Effector CD4-positive, alpha-beta T cell (primary cell): ENCODE data around the gene DOCK4.

Experiments used
- DNase-seq: peaks from one replicate; pipeline ENCODE4 v3.0.0-alpha.2; 2020

Gene DOCK4

DNA sequence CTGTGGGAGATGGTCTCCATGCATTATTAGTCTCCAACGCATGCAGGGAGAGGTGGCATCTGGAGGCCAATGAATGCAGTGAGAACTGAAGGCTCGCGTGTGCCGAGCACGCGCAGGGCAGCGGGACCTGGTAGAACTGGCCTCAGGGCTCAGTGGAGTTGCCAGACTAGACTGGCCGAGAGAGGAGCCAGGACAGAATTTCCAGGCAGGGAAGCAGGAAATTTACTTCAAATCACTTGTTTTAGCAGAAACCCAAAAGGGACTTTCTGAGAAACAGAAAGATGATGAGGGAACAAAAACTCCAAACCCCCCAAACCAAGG lies 332.9 kb downstream of the DOCK4 start:
- no peak for DNase-seq

GRCh38 chr7:111872450-111873325 lies 333.5 kb downstream of the DOCK4 start:
- DNase-seq: no peak

GRCh38 chr7:111871283-111871682 lies 334.9 kb downstream of the DOCK4 start:
- no peak for DNase-seq

DNA sequence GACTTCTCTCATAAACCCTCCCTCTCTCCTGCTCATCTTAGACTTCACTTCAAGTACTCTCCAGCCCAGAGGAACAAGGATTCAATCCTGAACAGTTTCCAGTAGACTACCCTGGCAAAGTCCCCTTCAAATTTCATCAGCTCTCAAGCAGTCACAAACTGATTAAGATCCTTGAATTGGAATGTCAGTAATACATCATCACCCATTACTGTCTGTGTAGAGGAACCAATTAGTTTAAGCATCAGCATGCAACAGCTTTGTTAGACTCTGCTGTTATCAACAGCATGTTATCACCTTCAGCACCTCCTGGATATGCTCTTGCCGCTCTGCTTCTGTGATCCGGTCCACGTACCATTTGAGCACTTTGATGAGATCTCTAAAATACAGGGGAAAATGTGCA lies 336.9 kb downstream of the DOCK4 start:
- DNase-seq: no peak

DNA sequence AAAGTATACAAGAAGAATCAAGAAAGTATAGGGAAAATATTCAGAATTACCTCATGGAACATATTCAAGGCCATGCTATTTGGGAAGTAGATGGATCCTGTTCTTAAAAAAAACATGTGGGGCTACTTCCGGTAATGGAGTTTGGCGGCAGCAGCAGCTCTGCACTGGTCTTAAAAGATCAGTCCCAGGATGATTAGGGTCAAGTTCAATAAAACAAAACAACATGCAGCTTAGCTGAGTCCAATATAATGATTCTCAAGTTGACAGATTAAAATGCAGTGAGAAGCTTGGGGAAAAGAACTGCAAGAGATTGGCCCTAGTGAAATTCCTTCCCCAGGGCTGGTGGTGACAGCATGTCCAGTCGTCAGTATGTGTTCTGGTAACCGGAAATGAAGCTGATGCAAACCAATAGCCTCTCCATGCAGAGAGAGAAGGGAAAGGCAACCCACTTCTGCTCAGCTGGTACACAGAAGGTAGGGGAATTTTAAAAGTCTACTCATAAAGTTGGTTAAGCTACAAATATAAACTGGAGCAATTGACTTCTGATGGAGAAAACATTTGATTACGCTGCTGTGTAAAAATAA lies 338.8 kb downstream of the DOCK4 start:
- DNase-seq: no peak

- DNase-seq: no peak
Measured at GRCh38 chr7:111866787-111867186, 339.4 kb downstream of the DOCK4 start.

- DNase-seq: no peak
Measured at GRCh38 chr7:111865430-111865829, 340.8 kb downstream of the DOCK4 start.

- DNase-seq: no peak
Measured at GRCh38 chr7:111864291-111864976, 341.8 kb downstream of the DOCK4 start.

DNA sequence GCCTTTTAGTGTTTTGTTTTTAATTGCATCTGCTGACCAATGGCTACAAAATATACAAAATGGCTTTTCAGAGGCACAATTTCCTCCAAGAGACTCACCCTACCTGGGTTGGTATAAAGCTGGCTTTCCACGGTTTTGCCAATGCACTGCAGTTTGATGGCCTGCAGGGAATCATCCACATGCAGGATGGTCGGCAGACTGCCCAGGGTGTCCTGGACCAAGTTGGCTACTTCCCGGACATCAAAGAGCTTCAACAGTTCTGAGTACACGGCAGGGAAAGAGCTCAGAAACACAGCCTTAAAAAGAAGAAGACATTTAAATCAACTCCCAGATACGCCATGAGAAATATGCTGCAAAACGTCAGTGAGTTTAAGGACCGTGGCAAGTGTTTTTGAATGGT lies 342.9 kb downstream of the DOCK4 start:
- DNase-seq: no peak

GRCh38 chr7:111860248-111860647 lies 346.0 kb downstream of the DOCK4 start:
- DNase-seq: no peak

DNA sequence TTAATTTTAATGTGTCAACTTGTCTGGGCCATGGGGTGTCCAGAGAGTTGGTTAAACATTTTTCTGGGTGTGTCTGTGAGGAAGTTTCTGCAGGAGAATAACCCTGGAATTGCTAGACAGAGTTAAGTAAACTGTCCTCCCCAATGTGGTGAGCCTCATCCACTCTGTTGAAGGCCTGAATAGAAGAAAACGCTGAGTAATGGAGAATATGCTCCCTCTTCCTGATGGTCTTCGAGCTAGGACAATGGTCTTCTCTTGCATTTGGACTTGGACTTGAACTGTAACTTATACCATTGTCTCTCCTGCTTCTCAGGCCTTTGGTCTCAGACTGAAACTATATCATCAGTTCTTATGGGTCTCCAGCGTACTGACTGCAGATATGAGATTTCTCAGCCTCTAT lies 347.9 kb downstream of the DOCK4 start:
- DNase-seq: no peak

DNA sequence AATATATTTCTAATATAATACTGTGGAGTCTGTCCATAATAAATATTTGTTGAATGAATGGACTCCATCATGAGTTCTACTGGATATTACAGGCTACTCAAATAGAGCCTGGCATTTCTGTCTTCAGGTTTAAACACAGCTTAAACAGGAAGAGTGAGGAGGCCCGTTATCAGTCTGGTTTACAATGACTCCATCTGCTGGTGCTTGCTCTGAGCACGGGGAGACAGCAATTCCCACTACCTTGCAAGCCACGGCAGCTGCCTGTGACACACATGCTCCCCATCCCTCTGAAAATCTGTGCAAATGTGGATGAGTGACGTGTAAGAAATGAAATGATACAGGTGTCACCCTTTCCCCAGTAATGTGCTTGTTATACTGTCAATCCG lies 350.4 kb downstream of the DOCK4 start:
- DNase-seq: no peak

- DNase-seq: no peak
Measured at GRCh38 chr7:111855161-111855841, 350.9 kb downstream of the DOCK4 start.

- DNase-seq: no peak
Measured at GRCh38 chr7:111853201-111853990, 352.8 kb downstream of the DOCK4 start.

DNA sequence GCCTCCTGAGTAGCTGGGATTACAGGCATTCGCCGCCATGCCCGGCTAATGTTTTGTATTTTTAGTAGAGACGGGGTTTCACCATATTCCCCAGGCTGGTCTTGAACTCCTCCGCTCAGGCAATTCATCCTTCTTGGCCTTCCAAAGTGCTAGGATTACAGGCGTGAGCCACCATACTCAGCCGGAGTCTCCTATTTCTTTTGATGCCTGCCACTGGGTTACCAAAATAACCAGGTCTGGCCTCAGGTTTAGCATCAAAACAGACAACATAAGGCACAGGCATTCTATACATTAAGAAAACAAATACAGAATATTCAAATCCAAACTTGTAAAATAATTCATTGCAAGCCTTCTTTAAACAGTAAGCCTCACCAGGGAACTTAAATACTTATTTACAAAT lies 354.1 kb downstream of the DOCK4 start:
- DNase-seq: no peak

- DNase-seq: no peak
Measured at GRCh38 chr7:111846898-111847297, 359.3 kb downstream of the DOCK4 start.

DNA sequence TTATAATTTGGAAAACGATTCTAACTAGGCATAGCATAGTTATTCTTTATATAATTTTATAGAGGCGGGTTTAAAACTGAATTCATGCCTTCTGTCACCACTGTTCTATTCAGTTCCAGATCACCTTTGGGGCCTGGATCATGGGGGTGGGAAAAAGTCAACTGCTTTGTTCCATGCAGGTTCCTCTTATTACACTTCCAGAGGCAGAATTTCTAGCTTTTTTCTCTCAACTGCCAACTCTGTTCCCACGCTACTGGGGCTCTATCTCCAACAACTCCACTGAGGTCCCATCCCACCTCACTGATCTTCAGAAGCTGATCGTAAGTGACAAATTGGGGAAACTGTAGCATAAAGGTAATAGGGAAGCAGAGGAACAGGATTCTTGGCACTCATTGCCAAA lies 360.3 kb downstream of the DOCK4 start:
- no peak for DNase-seq

DNA sequence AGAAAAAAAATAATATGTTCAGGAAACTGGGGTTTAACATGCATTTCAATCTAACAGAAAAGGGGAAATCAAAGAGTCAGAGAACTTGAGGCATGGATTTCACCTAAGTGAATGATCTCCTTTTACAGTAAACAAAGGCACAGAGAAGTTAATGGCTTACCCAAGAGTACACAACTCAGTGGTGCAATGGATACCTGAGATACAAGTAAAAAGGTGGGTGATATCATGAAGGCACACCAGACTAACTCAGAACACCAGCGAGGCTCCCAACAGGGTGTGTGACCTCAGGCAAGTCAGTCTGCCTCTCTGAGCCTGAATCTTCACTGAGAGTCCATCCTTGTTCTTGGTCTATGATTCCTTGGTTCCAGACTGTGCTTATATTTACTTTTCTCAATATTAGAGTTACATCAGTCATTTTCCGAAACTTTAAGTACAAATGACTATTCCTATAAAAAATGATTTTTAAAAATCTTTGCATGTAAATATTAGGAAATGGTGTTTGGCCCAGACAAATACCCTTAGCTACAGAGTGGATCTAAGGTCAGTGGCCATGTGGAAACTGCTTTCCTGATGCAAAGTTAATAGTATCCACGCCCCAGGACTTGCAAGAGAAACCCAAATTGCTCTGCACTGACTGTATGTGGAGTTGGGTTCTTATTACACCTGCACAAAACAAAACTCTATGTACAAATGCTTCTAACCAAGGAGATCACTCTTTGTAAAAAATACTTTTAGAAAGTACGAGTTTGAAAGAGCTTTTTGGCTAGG lies 361.1 kb downstream of the DOCK4 start:
- no peak for DNase-seq

DNA sequence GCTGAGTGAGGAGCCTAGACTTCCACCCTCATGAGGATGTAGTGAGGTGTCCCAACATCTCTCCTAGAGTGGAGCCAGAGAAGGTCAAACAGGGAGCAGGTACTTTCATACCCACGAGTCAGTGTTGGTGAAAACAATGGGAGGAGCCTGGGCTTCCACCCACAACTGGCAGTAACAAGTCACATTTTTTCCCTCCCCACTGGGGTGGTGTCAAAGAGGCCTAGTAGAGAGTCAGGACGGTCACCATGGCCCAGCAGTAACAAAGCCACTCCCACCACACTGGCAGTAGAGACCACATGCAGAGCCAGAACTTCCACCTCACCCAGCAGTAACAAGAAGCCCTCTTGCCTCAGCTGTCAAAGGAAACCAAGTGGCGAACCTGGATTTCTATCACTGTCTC lies 363.7 kb downstream of the DOCK4 start:
- no peak for DNase-seq

DNA sequence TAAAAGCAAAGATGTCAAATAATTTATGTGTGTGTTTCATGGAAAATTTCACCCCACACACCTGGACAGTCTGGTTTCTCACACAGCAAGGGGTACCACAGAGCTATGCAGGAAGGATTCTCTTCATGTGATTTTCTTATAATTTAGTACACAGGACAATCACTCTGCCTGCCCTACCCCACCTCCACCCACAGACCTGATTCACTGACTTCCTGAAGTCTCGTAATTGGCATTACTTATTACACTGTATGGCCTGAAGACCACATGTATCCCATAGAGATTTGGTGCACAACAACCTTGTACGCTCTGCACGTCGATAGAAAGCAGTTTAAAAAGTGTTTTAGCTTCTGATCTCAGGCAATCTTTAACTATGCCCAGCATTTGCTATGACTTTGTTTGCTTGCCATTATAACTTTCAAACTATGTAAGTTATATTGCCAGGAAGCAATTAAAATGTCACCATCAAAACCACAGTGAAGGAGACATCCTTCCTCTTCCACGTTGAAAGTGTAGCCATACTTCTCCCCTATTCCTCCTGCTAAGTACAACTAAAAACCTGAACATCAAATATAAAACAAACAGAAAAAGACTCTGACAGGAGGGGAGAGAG lies 364.5 kb downstream of the DOCK4 start:
- no peak for DNase-seq

- DNase-seq: no peak
Measured at GRCh38 chr7:111840528-111840927, 365.7 kb downstream of the DOCK4 start.

DNA sequence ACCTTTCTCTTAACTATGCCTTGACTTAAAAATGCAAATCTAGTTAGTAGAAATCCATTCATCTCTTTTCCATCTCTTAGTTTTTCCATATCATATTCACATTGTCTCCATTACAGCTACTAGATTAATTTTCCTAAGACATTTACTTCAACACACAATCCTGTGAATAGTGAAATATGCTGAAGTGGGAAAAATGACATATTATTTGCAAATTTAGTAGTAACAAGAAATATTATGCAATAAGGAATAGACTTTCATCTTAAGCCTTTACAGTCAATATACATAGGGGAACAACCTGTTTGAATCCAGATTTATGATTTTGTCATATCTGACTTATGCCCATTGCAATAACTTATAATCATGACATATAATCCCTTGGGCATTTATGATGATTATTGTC lies 366.9 kb downstream of the DOCK4 start:
- DNase-seq: no peak
